Heart right ventricle (tissue), 16 donors: ENCODE results near the gene APOOL. TPM values are rescaled to one million over a fixed set of nuclear protein-coding genes. Genes with fewer than 3 reads are reported as not detected.

ENCODE experiments used
- ATAC-seq, 8 donors: fragments of 200-7000 bp; cut with Tn5 transposase; one replicate each; pipeline ENCODE4 v1.9.1; 2020; ENCODE audit warnings: mild to moderate bottlenecking in 8 of 8, moderate library complexity in 8 of 8, moderate number of reproducible peaks in 1 of 8
- DNase-seq, 2 donors: peaks; one replicate each; pipeline ENCODE4 v3.0.0-alpha.2; 2020
- H3K27ac ChIP-seq, 10 donors: fragments of 200-600 bp; sonication (generic) in 2 of 10; one replicate each; pipeline versions ENCODE4 v1.5.0 to v1.8.0; 2020 to 2022; ENCODE audit warnings: mild to moderate bottlenecking in 3 of 10
- H3K27me3 ChIP-seq, 7 donors: fragments of 200-600 bp; one replicate each; pipeline ENCODE4 v1.8.0; 2021 to 2022; ENCODE audit warnings: mild to moderate bottlenecking in 2 of 7
- H3K36me3 ChIP-seq, 9 donors: fragments of 200-600 bp; sonication (generic) in 1 of 9; one replicate each; pipeline versions ENCODE4 v1.5.0 to v1.8.0; 2020 to 2022; ENCODE audit warnings: mild to moderate bottlenecking in 2 of 9
- H3K4me1 ChIP-seq, 9 donors: fragments of 200-600 bp; sonication (generic) in 1 of 9; one replicate each; pipeline versions ENCODE4 v1.5.0 to v1.8.0; 2020 to 2022; ENCODE audit warnings: mild to moderate bottlenecking in 4 of 9
- H3K4me3 ChIP-seq, 10 donors: fragments of 200-600 bp; sonication (generic) in 2 of 10; one replicate each; pipeline versions ENCODE4 v1.5.0 to v1.8.0; 2020 to 2022; ENCODE audit warnings: mild to moderate bottlenecking in 7 of 10, moderate library complexity in 2 of 10
- H3K9me3 ChIP-seq, 11 donors: fragments of 200-600 bp in 10 of 11; sonication (generic) in 2 of 11; one replicate each; pipeline versions ENCODE4 v1.5.0 to v1.8.0; 2013 to 2022; ENCODE audit warnings: mild to moderate bottlenecking in 2 of 11, control low read depth in 1 of 11, moderate library complexity in 1 of 11
- WGBS, 2 donors: extraction: QIAGEN DNeasy Blood & Tissue Kit; methylation state at CpG; one replicate each; pipeline ENCODE4 v1.1.7; 2013; ENCODE audit warnings: inconsistent platforms in 1 of 2; 5-methylcytosine and 5-hydroxymethylcytosine counted together
- intact Hi-C, 10 donors: fragments of 100-400 bp; cut with DNase I; formaldehyde crosslinking; loops; one replicate each; pipeline versions ENCODE4 v1.11.1 to v1.14.2; 2022
- polyA plus RNA-seq, 2 donors: library from polyadenylated mRNA; stranded (reverse); fragments of 200-250 nt; gene quantifications; one replicate each; pipeline ENCODE4 v1.2.3, GENCODE V29; 2013
- total RNA-seq, 10 donors: library from RNA; stranded (reverse); fragmentation: NEBNext Ultra II Directional in 3 of 10; extraction: Animal tissue kit (Norgen Biotek cat#: 25700) in 3 of 10; gene quantifications; one replicate each; pipeline versions ENCODE4 v1.2.1 to v1.2.4, GENCODE V29; 2021 to 2023
- TF ChIP-seq, protein P1 (sequence below), 9 donors: fragments of 200-600 bp; sonication (generic) in 2 of 9; IDR thresholded peaks; one replicate each; pipeline versions ENCODE4 v1.5.0 to v1.8.0; 2021 to 2022; ENCODE audit warnings: antibody characterized with exemption in 9 of 9, mild to moderate bottlenecking in 5 of 9, moderate library complexity in 1 of 9
- donor health status: Arrhythmogenic right ventricular cardiomyopathy.
- donor health status: ischemic (EF 13 %, LVEDD 7.1; RV severe dilation, severe dysfunction).
- donor health status: healthy with polysubstance abuse.
- donor health status: DM: no; HTN: yes; CAD: no.
- donor health status: DM: no; HTN: no; CAD: no.
- donor health status: ischemic (EF 25% LVEDD 6.9; RV normal size, moderate dysfunction).
- donor health status: ischemic (EF 25% LVEDD 5.7; RV mildly dilated, moderate dysfunction).
- donor health status: healthy.
- donor health status: DM: yes; HTN: yes; CAD: no.
- donor health status: Ischemic cardiomyopathy.
- donor health status: ischemic (EF 35%, LVEDD 5.7; RV mildly dilated, moderate dysfunction).
- donor health status: nonischemic (EF 11% LVEDD 7.7; RV severe dilation, severe dysfunction).
- donor health status: DM: yes; HTN: yes; CAD: no.
- donor health status: PGD.
- donor health status: ischemic (EF 29% LVEDD 5.4; RV normal size, mild dysfunction).
- donor health status: nonischemic (EF 23%, LVEDD 6.1; RV moderate dilation, normal function).

The APOOL gene
- total and polyA plus RNA-seq, 12 donors = 4.6 to 60.7 (median 54.3) TPM

DNA sequence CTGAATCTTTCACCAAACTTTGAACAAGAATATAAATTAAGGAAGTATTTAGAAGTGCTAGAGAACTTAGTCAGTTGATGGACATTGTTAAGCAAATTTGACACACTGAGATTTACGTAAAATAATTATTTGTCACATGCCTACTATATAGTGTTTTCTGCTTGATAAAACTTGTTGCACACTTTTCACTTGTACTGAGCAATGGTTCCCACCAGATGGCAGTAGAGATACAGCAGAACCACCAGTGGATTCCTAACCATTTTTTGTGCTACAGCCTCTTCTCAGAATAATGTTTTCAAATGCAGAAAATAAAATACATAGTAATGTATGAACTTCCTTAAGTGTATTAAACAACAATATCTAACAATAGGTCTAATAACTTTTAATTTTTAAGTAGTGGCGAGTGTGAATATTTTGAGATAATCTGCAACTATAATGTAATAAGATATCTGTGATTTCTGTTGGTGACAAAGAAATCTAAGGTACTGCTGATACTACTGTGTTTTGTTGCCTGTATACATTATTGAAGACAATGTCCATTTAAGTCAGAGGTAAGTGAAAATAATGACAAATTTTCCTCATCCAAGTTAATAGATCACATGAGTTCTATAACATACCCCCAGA is 81.2 kb downstream of the APOOL start:
- no peak for ATAC-seq
- TF ChIP-seq, protein P1, sequence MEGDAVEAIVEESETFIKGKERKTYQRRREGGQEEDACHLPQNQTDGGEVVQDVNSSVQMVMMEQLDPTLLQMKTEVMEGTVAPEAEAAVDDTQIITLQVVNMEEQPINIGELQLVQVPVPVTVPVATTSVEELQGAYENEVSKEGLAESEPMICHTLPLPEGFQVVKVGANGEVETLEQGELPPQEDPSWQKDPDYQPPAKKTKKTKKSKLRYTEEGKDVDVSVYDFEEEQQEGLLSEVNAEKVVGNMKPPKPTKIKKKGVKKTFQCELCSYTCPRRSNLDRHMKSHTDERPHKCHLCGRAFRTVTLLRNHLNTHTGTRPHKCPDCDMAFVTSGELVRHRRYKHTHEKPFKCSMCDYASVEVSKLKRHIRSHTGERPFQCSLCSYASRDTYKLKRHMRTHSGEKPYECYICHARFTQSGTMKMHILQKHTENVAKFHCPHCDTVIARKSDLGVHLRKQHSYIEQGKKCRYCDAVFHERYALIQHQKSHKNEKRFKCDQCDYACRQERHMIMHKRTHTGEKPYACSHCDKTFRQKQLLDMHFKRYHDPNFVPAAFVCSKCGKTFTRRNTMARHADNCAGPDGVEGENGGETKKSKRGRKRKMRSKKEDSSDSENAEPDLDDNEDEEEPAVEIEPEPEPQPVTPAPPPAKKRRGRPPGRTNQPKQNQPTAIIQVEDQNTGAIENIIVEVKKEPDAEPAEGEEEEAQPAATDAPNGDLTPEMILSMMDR (IDR thresholded peaks at IDR 0.05) = peak; percentile 41 to 88 (median 66)

DNA sequence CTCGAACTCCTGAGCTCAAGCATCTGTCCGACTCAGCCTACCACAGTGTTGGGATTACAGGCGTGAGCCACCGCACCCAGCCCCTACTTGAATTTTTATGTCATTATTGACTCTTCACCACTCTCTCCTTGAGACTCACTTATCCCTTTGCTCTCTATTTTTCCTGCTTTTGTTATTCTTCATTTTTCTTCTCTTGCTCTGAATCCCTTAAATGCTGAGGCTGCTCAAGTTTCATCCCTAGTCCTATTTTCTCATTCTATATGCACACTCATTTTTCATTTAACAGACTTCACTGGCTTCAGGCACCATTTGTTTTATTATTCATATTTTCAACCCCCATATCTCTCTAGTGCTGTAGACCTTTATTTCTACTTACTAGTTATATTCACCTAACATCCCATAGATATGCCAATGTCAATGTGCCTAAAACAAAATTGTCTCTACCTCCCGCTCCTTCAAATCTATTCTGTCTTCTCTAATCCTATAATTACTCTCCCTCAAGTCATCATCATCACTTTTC is 85.7 kb downstream of the APOOL start:
- intact Hi-C loops = loop anchor here in 1 of 10 donors (10.0 kb wide), 1 partner anchor 455 kb away; no protein-coding TSS in a partner anchor
- H3K27me3 ChIP-seq = peaks cover 0 to 21% (median 0%) of the 10 kb centered on the region in 7 donors
- WGBS, 2 donors = 98 to 100% methylated on average over 4 to 5 of the region's 5 CpGs
- no peaks in the 10 kb centered on the region for H3K9me3 ChIP-seq
- no peak overlapping the region for H3K27ac ChIP-seq
- ATAC-seq = no peak
- no peak overlapping the region for H3K4me3 ChIP-seq
- DNase-seq = no peak
- peaks cover 0 to 6% (median 0%) of the 10 kb centered on the region in 9 donors for H3K4me1 ChIP-seq
- peaks cover 0 to 55% (median 0%) of the 10 kb centered on the region in 9 donors for H3K36me3 ChIP-seq
- TF ChIP-seq, protein P1 (IDR thresholded peaks at IDR 0.05) = no peak

More for the DNA sequence above, 81.2 kb downstream of the APOOL start:
- no peaks in the 10 kb centered on the region for H3K9me3 ChIP-seq
- 64 to 79% methylated on average over 2 of the region's 2 CpGs for WGBS, 2 donors
- H3K4me3 ChIP-seq = no peak overlapping the region
- intact Hi-C loops = loop anchor here in 1 of 10 donors (10.0 kb wide), 1 partner anchor 460 kb away; no protein-coding TSS in a partner anchor
- peaks cover 0 to 6% (median 0%) of the 10 kb centered on the region in 9 donors for H3K4me1 ChIP-seq
- H3K36me3 ChIP-seq = peaks cover 0 to 28% (median 0%) of the 10 kb centered on the region in 9 donors
- no peak overlapping the region for H3K27ac ChIP-seq
- no peaks in the 10 kb centered on the region for H3K27me3 ChIP-seq
- DNase-seq = no peak

DNA sequence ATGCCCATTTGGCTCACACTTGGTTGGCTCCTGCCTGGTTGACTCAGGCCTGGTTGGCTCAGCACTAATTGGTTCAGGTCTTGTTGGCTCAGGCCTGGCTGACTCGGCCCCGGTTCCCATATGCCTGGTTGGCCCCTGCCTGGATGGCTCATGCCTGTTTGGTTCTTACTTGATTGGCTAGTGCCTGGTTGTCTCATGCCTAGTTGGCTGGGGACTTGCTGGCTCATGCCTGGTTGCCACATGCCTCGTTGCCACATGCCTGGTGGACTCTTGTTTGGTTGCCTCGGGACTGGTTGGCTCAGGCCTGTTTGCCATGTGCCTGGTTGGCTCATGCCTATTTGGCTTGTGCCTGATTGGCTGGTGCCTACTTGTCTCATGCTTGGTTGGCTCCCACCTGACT is 103.7 kb downstream of the APOOL start:
- no peak for DNase-seq
- Histone ChIP-seq H3K9me3 (no peaks in the 10 kb centered on the region), H3K27ac (no peak overlapping the region), H3K4me1 (no peaks in the 10 kb centered on the region), H3K4me3 (no peak overlapping the region), H3K27me3 (no peaks in the 10 kb centered on the region), H3K36me3 (no peaks in the 10 kb centered on the region)
- ATAC-seq = no peak
- 88 to 89% methylated on average over 4 of the region's 4 CpGs for WGBS, 2 donors
- intact Hi-C loops = no loop called here
- TF ChIP-seq, protein P1 (IDR thresholded peaks at IDR 0.05) = no peak

DNA sequence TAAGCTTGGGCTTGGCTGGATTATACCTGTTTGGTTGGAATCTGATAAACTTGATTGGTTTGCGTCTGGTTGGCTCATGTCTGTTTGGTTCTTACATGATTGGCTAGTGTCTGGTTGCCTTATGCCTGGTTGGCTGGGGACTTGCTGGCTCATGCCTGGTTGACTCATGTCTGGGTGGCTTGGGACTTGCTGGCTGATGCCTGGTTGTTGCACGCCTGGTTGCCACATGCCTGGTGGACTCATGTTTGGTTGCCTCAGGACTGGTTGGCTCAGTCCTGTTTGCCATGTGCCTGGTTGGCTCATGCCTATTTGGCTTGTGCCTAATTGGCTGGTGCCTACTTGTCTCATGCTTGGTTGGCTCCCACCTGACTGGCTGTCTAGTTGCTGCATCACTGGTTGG is 104.5 kb downstream of the APOOL start:
- intact Hi-C loops = no loop called here
- ATAC-seq = no peak
- no peaks in the 10 kb centered on the region for H3K4me1 ChIP-seq
- peaks cover 0 to 4% (median 0%) of the 10 kb centered on the region in 7 donors for H3K27me3 ChIP-seq
- no peaks in the 10 kb centered on the region for H3K36me3 ChIP-seq
- H3K9me3 ChIP-seq = no peaks in the 10 kb centered on the region
- no peak for DNase-seq
- WGBS, 2 donors = 93 to 100% methylated on average over 2 of the region's 2 CpGs
- TF ChIP-seq, protein P1 (IDR thresholded peaks at IDR 0.05) = no peak
- H3K4me3 ChIP-seq = no peak overlapping the region
- no peak overlapping the region for H3K27ac ChIP-seq
